ENCODE measurements around the gene BEAN1.
A peak's percentile ranks its signal among the peaks of the same experiment; 100 is the strongest.

The BEAN1 gene

DNA sequence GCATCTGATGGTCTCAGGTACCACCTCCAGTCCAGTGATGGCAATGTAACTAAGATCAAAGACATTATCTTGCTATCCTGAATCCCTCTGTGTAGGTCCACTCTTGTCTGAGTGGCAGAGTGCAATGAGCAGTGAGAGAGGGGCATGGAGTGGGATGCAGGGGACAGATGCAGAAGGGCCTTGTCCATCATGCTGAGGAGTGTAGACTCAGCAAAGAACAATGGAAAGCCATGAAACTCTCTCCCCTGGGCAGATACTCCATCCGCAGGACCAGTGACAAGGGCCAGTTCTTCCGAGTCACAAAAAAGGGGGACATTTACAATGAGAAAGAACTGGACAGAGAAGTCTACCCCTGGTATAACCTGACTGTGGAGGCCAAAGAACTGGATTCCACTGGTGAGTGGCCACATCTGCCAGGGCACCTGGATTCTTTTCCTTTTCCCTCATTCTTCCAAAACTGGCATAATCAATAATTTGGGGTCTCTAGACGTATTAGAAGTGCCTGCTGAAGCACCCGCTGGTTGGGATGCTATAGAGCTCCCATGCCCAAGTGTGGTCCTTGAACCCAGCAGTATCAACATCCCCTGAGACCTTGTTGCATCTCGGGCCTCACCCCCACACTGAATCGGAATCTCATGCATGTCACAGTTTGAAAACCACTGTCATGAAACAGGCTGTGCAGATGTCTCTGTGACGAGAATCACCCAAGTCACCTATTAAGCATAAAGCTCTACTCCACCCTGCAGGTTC is 31.1 kb upstream of the BEAN1 start:
- DNase-seq (ENCODE audit: low read depth, low spot score) = no peak

DNA sequence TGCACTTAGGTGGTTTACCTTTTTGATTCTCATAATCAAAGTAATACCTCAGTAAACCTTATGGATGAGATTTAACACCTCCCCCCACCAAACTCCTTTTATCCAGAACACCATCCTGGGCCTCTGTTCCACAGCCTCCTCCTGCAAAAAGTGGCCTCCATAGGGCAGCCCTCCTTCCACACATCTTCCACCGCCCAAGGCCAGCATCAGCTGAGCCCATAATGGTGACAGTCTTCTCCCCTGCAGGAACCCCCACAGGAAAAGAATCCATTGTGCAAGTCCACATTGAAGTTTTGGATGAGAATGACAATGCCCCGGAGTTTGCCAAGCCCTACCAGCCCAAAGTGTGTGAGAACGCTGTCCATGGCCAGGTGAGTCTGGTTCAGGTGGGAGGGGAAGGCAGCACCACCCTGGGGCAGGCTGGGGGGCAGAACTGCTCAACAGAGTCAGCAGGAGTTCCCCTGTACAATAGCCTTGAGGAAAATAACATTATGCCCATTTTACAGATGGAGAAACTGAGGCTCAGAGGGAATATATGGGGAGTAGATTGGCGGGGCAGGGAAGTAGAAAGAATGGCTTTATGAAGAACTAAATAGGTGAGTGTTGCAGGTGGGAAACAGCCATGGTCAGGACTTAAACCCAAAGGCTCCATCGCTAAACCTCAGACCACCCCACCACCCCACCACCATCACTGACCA is 29.2 kb upstream of the BEAN1 start:
- no peak for DNase-seq (ENCODE audit: low read depth, low spot score)

DNA sequence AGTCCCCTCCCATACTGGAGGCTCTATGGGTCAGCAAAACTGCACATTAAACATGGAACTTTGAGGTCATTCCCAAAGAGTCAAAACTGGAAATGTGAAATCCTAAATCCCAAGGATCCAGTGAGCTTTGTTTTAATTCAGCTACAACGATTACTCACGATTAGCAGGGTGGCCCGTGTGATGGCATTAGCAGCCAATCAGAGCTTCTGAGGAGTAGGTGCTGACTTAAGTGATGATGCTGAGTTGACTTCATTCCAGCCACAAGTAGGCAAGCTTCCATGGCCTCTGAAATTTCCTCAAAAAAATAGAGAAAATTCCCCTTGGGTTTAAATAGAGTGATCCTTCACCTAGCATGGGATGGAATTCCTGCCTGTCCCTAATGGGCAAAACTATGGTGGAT is 28.1 kb upstream of the BEAN1 start:
- DNase-seq (ENCODE audit: low read depth, low spot score) = no peak

DNA sequence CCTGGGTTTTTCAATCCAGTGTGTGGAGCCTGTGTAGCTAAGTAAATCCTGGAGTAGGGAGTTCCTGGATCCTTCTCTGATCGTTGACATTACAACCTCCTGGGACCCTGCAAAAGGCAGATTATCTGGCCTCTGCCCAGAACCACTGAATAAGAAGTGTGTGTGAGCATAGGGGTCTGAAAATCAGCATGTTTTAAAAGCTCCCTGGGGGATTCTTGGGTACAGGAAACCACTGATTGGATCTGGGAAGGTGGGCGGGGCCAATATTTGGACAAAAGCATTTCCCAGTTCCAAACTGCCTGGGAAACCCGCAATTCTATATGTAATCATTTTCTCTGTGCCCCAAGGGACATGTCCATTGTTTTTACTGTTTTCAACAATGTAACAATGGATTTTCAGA is 27.2 kb upstream of the BEAN1 start:
- no peak for DNase-seq (ENCODE audit: low read depth, low spot score)

DNA sequence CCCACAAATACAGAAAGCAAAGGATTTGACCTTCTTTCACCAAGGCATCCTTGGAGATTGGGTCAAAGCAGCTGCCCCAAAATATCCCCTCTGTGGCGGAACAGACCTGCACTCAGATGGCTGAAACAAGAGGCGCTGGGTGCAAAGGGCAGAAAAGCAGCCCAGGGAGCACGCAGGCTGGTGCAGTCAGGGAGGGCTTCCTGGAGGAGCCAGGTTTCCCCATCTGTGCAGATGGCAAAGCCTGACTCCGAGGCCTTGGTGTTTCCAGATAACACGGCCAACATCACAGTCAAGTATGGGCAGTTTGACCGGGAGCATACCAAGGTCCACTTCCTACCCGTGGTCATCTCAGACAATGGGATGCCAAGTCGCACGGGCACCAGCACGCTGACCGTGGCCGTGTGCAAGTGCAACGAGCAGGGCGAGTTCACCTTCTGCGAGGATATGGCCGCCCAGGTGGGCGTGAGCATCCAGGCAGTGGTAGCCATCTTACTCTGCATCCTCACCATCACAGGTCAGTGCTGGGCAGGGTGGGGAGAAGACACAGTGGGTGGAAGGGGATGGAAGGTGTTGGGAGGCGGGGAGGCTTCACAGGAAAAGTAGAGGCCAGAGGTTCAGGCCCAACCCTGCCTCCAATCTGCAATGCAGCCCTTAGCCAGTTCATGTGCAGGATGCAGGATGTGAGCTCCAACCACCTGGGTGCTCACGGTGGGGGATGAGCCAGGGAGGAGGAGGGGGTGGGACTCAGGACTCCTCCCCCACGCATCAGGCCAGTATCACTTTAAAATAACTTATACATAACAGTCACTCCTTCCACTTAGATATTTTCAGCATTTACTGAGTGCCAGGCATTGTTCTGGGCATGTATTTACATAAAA is 26.4 kb upstream of the BEAN1 start:
- no peak for DNase-seq (ENCODE audit: low read depth, low spot score)

DNA sequence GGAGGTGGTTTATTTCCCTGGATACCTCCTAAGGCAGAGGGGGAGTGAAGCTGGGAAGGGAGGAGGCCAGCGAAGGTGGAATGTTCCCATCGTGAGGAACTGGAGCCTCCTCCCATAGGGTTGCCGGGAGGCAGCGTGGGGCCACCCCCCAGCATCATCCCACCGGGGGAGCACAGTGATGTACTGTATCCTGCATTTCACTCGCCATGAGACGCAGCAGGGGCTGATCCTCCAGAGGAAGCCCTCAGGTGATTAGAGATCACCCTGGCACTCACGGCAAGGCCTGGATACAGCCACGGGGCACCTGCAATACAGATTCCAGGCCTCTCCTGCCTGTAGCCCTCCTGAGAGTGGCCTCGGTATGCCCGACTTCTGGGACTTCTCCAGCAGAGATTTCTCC is 25.5 kb upstream of the BEAN1 start:
- DNase-seq (ENCODE audit: low read depth, low spot score) = no peak

DNA sequence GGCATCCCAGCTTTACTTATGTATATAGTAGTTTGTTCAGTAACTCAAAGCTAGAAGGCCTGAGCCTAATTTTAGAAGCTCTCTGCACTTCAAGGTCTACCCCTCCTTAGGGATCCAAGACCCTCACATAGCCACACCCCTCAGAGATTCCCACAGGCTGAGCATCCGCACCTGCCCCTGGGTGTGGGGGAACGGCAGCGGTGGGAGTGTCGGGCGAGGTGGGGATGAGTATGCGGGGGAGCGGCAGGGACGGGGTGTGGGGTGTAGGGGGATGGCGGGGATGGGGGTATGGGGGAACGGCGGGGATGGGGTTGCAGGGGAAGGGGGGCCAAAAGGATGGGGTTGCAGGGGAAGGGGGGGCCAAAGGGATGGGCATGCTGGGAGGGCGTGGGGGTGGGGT is 24.9 kb upstream of the BEAN1 start:
- no peak for DNase-seq (ENCODE audit: low read depth, low spot score)

DNA sequence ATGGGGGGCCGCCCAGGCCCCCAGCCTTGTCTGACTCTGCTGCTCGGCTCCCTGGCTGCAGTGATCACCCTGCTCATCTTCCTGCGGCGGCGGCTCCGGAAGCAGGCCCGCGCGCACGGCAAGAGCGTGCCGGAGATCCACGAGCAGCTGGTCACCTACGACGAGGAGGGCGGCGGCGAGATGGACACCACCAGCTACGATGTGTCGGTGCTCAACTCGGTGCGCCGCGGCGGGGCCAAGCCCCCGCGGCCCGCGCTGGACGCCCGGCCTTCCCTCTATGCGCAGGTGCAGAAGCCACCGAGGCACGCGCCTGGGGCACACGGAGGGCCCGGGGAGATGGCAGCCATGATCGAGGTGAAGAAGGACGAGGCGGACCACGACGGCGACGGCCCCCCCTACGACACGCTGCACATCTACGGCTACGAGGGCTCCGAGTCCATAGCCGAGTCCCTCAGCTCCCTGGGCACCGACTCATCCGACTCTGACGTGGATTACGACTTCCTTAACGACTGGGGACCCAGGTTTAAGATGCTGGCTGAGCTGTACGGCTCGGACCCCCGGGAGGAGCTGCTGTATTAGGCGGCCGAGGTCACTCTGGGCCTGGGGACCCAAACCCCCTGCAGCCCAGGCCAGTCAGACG is 24.4 kb upstream of the BEAN1 start:
- DNase-seq (ENCODE audit: low read depth, low spot score) = no peak

DNA sequence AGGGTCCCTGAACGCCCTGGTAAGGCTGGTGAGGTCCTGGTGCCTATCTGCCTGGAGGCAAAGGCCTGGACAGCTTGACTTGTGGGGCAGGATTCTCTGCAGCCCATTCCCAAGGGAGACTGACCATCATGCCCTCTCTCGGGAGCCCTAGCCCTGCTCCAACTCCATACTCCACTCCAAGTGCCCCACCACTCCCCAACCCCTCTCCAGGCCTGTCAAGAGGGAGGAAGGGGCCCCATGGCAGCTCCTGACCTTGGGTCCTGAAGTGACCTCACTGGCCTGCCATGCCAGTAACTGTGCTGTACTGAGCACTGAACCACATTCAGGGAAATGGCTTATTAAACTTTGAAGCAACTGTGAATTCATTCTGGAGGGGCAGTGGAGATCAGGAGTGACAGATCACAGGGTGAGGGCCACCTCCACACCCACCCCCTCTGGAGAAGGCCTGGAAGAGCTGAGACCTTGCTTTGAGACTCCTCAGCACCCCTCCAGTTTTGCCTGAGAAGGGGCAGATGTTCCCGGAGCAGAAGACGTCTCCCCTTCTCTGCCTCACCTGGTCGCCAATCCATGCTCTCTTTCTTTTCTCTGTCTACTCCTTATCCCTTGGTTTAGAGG is 23.5 kb upstream of the BEAN1 start:
- DNase-seq (ENCODE audit: low read depth, low spot score) = no peak

DNA sequence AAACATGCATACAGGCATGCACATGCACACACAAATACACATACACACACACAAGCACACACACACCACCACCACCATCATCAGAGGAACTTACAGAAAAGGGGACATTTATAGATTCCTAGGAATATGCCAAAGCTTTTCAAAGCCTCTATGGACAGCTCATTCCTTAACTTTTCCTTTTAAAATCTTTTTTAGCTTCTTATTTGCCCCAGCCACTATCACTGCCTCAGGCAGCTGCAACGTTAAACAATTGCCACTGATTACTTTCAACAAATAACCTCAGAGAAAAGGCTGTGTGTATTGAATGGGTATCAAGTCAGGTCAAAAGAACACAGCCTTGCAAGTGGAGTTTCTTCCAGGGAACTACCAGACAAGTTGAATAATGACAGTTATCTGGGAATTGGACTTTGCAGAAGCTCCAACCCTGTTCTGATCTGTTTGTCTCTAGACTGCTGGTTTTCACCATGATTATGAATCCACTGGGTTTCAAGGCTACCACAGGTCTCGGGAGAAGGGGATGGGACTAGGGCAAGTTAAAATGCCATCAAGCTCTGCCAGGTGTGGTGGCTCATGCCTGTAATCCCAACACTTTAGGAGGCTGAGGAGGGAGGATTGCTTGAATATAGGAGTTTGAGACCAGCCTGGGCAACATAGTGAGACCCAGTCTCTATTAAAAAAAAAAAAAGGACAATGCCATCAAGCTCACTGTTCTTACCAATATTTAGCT is 21.9 kb upstream of the BEAN1 start:
- no peak for DNase-seq (ENCODE audit: low read depth, low spot score)

DNA sequence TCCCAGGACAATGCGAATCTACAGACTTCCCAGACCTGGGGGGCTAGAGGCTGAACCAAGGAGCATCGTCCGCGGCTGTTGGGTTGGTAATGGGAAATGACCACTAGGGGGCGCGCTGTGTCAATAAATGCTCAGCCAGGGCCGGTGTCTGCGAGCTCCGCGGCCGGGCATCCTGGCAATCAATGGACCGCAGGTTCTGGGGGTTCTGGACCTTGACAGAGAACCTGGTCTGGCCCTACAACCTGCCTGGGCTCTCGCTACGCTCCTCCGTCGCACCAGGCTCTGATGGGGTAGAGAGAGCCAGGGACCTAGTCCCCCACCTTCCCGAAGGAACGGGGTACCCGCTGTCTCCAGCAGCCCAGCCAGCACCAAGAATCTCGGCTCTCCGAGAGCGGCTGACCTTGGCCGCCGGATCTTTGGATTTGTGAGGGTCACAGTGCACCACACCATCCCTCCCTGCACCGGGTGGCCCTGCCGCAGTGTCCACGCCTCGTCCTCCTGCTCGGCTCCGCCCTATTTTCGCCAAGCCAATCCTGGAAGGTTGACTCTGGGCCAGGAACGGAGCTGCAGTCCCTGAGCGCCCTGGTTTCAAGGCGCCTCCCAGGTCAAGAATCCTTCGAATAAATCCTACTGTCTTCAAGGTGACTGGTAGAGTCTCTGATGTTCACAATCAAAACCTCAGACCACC is 20.4 kb upstream of the BEAN1 start:
- DNase-seq (ENCODE audit: low read depth, low spot score) = peak; percentile 73

DNA sequence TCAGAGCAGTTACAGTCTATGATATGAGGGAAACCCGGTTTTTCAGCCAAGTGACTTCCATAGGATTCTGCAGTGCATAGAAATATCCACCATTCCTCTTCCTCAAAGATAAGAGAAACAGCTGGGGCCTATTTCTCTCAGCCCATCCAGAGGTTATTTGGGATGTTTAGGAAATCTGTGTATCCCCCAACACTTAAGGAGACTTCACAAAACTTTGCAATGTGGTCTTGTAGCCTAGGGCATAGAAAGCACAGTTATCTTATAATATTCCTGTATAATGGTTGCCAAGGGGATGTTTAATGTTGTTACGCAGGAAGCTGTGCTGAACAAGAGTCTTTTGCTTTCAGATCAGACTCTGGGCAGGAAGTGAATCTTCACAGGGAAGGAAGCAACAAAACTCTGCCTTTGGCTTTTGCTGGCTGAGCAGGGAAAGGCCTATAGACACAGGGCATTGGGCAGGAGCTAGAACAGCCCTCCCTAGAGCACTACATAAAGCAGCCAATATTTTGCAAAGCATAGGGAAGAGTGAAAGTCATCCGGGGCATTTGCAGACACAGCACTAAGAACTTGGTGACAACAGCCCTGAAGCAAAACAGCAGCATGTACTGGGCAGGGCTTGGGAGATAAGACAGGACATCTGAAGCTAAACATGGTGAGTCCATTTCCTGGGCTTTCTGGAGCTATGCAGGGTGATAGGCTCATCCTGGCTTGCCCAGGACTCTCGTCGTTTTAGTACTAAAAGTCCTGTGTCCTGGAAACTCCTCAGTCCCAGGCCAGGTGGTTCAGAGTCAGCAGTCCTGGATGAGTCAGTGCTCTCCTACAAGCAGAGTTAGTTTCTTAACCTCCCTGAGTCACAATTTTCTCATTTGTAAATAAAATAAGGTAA is 18.7 kb upstream of the BEAN1 start:
- no peak for DNase-seq (ENCODE audit: low read depth, low spot score)

DNA sequence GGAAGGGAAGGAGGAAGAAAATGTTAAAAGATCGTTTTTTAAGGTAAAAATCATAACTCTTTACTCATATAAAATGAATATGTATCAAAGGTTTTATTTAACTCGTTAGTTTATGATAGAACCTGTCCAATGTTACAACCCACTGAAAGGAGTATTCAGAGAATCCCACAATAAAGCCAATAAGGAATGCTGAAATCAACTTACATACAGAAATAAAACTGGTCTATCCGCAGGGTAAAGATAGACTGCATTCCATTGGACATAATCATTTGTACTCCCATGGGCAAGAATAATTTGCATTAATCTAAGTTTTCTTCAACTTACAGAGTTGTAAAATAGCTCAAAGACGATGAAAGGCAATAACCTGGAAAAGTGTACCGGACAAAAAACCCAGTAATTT is 17.9 kb upstream of the BEAN1 start:
- DNase-seq (ENCODE audit: low read depth, low spot score) = no peak

DNA sequence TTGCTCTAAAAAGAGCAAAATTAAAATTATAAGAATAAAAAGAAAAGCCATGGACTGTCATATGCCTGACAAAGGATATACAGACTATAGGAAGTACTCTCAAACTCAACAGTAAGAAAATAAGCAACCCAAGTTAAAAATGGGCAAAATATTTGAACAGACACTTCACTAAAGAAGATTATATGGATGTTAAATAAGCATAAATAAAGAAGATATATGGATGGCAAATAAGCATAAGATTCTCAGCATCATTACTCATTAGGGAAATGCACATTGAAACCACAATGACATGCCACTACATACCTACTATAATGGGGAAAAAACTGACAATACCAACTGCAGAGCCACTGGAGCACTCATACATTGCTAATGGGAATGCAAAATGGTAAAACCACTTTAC is 14.9 kb upstream of the BEAN1 start:
- no peak for DNase-seq (ENCODE audit: low read depth, low spot score)

DNA sequence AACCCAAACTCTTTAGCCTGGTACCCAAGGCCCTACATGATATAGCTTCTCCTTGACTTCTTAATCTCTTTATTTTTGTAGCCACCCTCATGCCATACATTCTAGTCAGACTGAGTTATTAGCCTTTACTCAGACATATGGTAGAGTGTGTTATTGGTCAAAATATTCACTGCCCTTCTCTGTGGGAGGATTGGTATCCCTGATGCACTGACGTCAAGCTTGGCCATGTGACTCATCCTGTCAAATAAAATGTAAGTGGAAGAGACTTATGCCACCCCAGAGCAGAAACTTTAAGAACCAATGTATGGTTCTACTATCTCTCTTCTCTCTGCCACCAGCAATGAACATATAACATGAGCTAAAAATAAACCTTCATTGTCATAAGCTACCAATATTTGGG is 12.2 kb upstream of the BEAN1 start:
- DNase-seq (ENCODE audit: low read depth, low spot score) = no peak

DNA sequence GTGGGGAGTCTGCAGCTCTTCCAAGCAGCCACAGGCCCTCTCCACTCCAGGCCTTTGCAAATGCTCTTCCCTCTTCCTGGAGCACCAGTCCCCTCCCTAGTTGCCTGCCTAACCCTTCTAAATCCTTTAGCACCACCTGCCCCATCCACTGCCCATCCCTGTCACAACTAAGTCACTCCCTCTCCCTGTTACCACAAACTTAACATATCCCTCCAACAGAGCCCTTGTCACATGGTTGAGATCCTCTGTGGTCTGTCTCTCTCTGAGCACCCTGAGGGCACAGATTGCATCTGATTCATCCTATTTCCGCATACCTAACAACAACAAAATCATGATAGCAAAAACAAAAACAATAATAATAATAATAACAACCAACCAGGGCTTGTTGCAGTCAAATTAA is 11.0 kb upstream of the BEAN1 start:
- DNase-seq (ENCODE audit: low read depth, low spot score) = no peak

DNA sequence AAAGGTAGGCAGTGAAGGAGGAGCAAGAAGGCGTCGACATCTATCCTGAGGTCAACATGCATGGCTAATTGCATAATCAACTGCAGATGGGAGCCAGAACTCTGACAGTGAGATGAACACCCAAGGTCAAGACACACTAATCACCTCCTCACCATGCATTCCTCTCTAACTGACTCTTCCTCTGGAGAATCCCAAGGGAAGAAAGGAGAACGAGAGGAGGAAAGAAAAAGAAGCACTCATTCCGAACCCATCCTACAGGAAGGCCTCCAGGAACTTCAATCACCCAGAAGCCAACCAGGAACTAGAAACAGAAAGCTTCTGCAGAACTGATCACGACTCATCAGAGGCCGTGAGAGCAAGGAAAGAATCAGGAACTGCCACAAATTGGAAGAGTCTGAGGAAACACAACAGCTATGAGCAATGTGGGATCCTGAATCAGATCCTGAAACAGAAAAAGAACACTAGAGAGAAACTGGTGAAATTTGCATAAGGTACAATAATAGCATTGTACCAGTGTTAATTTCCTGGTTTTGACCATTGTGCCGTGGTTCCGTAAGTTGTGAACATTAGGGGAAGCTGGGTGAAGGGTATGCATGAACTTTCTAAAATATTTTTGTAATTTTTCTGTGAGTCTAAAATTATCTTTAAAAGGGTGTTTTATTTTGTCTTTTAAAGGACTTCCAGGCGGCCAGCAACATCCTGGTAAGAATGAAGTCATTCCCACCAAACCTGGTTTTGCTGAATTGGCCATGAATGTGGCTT is 10.0 kb upstream of the BEAN1 start:
- DNase-seq (ENCODE audit: low read depth, low spot score) = no peak

DNA sequence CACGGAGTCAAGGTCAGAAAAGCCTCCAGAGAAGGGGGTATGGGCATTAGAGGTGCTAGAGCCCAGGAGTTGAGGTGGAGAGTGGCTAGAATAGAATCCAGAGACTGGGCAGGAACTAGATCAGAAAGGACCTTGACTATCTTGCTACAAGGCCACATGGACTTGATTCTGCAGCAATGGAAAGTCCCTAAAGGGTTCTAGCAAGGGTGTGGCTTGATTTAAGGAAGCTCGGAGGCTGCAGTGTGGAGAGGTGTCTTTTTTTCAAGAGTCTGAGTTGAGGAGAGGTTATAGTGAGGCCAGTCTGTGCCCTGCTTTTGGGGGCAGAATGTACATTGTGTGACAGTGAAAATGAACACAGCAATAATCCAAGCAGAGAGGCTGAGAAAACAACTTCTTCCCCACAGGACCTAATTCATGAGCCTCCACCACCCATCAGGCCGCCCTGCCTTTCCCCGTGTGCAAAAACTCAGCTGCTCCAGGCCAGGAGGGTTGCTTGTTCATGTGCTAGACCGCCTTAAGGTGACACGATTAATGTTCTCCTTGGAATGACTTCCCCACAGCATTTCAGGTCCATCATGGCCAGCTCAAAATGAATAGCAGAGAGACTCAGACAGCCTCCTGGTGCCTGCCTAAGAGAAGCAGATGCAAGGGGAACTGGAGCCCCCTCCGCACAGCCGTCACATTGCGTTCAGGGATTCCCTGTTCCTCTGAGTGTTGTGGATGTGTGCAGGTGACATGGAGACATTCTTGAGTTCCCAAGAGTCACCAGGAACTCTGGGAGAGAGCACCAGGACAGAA is 8.7 kb upstream of the BEAN1 start:
- DNase-seq (ENCODE audit: low read depth, low spot score) = no peak

All from activated naive CD8-positive, alpha-beta T cell treated with anti-CD3 and anti-CD28 coated beads, Interleukin-2, amount 50 U/mL, for 16 hours (primary cell).